HL-60 (cell line): ENCODE data around the gene DNAL1.
"Not testable (repeated sequence)": the region's sequence is repeated elsewhere in the genome, so short reads cannot be mapped to it uniquely, and the experiment has no call there.

Experiments used
- DNase-seq, 2 experiments: peaks; one replicate each; pipeline ENCODE4 v3.0.0-alpha.2; 2010 to 2020; ENCODE audit warnings: low read depth in 1 of 2, low spot score in 1 of 2
- H3K27ac ChIP-seq: fragments of 250-450 bp; sonication (Bioruptor Pico); replicated peaks from 2 replicates; pipeline ENCODE4 v1.5.1; 2020; ENCODE audit warnings: mild to moderate bottlenecking, moderate library complexity
- H3K27me3 ChIP-seq: fragments of 250-450 bp; sonication (Bioruptor Pico); 2 replicates; pipeline ENCODE4 v1.5.1; 2021; ENCODE audit warnings: mild to moderate bottlenecking, moderate library complexity; ENCODE audit not compliant: insufficient read depth, poor library complexity, severe bottlenecking
- H3K4me3 ChIP-seq: replicated peaks from 2 replicates; pipeline ENCODE4 v1.5.1; 2011; ENCODE audit warnings: mild to moderate bottlenecking, control low read depth, low read length; ENCODE audit not compliant: insufficient read depth
- CTCF ChIP-seq: IDR thresholded peaks from one replicate; pipeline ENCODE4 v1.5.1; 2011; ENCODE audit warnings: low read length, control low read depth, inconsistent platforms; ENCODE audit not compliant: insufficient read depth
- GABPA ChIP-seq: IDR thresholded peaks from 2 replicates; pipeline ENCODE4 v1.6.1; 2012; ENCODE audit warnings: low read depth
- POLR2AphosphoS5 ChIP-seq: IDR thresholded peaks from 2 replicates; pipeline ENCODE4 v1.6.1; 2012; ENCODE audit warnings: low read depth
- SPI1 ChIP-seq: IDR thresholded peaks from 2 replicates; pipeline ENCODE4 v1.6.1; 2012; ENCODE audit warnings: low read depth, mild to moderate bottlenecking, borderline replicate concordance
- TF ChIP-seq, protein P1 (sequence below): IDR thresholded peaks from 2 replicates; pipeline ENCODE4 v1.6.1; 2012; ENCODE audit warnings: low read depth; ENCODE audit not compliant: insufficient replicate concordance

The DNAL1 gene

GRCh38 chr14:73634011-73634833, 10.6 kb upstream of the DNAL1 start:
- TF ChIP-seq, protein P1, sequence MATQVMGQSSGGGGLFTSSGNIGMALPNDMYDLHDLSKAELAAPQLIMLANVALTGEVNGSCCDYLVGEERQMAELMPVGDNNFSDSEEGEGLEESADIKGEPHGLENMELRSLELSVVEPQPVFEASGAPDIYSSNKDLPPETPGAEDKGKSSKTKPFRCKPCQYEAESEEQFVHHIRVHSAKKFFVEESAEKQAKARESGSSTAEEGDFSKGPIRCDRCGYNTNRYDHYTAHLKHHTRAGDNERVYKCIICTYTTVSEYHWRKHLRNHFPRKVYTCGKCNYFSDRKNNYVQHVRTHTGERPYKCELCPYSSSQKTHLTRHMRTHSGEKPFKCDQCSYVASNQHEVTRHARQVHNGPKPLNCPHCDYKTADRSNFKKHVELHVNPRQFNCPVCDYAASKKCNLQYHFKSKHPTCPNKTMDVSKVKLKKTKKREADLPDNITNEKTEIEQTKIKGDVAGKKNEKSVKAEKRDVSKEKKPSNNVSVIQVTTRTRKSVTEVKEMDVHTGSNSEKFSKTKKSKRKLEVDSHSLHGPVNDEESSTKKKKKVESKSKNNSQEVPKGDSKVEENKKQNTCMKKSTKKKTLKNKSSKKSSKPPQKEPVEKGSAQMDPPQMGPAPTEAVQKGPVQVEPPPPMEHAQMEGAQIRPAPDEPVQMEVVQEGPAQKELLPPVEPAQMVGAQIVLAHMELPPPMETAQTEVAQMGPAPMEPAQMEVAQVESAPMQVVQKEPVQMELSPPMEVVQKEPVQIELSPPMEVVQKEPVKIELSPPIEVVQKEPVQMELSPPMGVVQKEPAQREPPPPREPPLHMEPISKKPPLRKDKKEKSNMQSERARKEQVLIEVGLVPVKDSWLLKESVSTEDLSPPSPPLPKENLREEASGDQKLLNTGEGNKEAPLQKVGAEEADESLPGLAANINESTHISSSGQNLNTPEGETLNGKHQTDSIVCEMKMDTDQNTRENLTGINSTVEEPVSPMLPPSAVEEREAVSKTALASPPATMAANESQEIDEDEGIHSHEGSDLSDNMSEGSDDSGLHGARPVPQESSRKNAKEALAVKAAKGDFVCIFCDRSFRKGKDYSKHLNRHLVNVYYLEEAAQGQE = no peak
- TF ChIP-seq SPI1 (no peak), CTCF (no peak), POLR2AphosphoS5 (no peak), GABPA (no peak)
- no peak overlapping the region; the same call in 1 of the 2 replicates for H3K4me3 ChIP-seq
- no peaks in the 10 kb centered on the region for H3K27me3 ChIP-seq
- H3K27ac ChIP-seq = no peak overlapping the region
- no peak for DNase-seq

DNA sequence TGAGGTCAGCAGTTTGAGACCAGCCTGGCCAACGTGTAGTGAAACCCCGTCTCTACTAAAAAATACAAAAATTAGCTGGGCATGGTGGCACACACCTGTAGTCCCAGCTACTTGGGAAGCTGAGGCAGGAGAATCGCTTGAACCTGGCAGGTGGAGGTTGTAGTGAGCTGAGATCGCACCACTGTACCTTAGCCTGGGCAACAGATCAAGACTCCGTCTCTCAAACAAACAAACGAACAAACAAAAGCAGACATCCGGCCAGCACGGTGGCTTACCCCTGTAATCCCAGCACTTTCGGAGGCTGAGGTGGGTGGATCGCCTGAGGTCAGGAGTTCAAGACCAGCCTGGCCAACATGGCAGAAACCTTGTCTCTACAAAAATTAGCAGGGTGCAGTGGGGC, 8.4 kb upstream of the DNAL1 start:
- DNase-seq, H3K27me3 ChIP-seq, H3K27ac ChIP-seq, H3K4me3 ChIP-seq: not testable (repeated sequence)

- DNase-seq = no peak
- TF ChIP-seq CTCF = no peak
- TF ChIP-seq, protein P1 = no peak
- no peak for TF ChIP-seq GABPA
- TF ChIP-seq SPI1 = no peak
- no peak for TF ChIP-seq POLR2AphosphoS5
- H3K4me3 ChIP-seq = no peak overlapping the region
- no peak overlapping the region for H3K27ac ChIP-seq
- H3K27me3 ChIP-seq = no peaks in the 10 kb centered on the region
Observed at GRCh38 chr14:73637830-73638229, 7.0 kb upstream of the DNAL1 start.

DNA sequence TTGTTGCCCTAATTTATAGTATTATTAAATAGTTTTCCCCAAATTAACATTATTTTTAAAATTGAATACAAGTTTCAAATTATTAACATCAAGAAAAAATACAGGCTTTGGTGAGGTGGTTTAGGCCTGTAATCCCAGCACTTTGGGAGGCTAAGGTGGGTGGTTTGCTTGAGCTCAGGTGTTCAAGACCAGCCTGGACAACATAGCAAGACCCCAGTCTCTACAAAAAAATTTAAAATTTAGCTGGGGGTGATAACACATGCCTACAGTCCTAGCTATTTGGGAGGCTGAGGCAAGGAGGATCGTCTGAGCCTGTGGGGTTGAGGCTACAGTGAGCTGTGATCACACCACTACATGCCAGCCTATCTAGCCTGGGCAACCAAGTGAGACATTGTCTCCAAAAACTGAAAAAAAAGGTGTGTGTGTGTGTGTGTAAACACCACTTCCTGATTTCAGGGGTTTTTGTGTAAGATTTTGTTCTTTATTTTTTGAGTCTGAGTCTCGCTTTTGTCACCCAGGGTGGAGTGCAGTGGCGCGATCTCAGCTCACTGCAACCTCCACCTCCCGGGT, 3.9 kb upstream of the DNAL1 start:
- no peak overlapping the region for H3K4me3 ChIP-seq
- no peak overlapping the region for H3K27ac ChIP-seq
- H3K27me3 ChIP-seq = no peaks in the 10 kb centered on the region
- DNase-seq = no peak
- TF ChIP-seq CTCF = no peak
- TF ChIP-seq POLR2AphosphoS5 = no peak
- no peak for TF ChIP-seq GABPA
- no peak for TF ChIP-seq SPI1
- TF ChIP-seq, protein P1 = no peak
